ENCODE results near the gene HDGFL2. TPM values are rescaled to one million over a fixed set of nuclear protein-coding genes. Genes with fewer than 3 reads are reported as not detected.
"Not testable (repeated sequence)": the region's sequence is repeated elsewhere in the genome, so short reads cannot be mapped to it uniquely, and the experiment has no call there.

Gene HDGFL2
- polyA plus RNA-seq, 4 donors = 61.5 to 96.9 (median 89.2) TPM

- DNase-seq (ENCODE audit: low read depth in 4 of 4, low spot score in 2 of 4) = no peak
Observed at GRCh38 chr19:4511300-4512054, 39.4 kb downstream of the HDGFL2 start.

DNA sequence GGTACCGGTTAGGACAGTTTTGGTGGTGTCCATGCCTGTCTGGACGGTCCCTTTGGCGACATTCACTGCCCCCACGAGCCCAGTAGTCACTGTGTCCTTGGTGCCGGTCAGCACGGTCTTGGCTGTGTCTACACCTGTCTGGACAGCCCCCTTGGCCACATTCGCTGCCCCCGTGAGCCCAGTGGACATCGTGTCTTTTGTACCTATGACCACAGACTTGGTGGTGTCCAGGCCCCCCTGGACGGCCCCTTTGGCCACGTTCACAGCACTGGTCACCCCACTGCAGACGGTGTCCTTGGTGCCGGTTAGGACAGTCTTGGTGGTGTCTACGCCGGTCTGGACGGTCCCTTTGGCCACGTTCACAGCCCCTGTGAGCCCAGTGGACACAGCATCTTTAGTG, 40.0 kb downstream of the HDGFL2 start:
- no peak for DNase-seq (ENCODE audit: low read depth in 4 of 4, low spot score in 2 of 4)

DNA sequence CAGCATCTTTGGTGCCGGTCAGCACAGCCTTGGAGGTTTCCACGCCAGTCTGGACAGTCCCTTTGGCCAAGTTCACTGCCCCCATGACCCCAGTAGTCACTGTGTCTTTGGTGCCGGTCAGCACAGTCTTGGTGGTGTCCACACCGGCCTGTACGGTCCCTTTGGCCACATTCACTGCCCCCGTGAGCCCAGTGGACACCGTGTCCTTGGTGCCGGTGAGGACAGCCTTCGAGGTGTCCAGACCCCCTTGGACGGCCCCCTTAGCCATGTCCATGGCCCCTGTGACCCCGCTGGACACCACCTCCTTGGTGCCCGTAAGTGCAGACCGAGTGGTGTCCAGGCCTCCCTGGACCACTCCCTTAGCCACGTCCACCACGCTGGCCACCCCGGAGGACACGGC, 41.2 kb downstream of the HDGFL2 start:
- no peak for DNase-seq (ENCODE audit: low read depth in 4 of 4, low spot score in 2 of 4)

DNA sequence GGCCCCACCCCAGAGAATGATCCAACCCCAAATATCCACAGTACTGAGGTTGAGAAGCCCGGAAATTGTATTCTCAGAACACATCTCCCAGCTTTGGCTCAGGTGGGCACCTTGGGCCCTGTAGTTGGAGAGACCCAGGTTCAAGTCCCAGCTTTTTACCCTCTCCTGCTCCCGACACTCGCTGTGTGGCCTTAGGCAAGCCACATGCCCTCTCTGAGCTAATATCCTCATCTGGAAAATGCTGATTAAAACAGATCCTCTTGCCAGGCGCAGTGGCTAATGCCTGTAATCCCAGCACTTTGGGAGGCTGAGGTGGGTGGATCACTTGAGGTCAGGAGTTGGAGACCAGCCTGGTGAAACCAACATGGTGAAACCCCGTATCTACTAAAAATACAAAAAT, 43.6 kb downstream of the HDGFL2 start:
- no peak for DNase-seq (ENCODE audit: low read depth in 4 of 4, low spot score in 2 of 4)

- no peak for DNase-seq (ENCODE audit: low read depth in 4 of 4, low spot score in 2 of 4)
Observed at GRCh38 chr19:4516199-4516938, 44.3 kb downstream of the HDGFL2 start.

DNA sequence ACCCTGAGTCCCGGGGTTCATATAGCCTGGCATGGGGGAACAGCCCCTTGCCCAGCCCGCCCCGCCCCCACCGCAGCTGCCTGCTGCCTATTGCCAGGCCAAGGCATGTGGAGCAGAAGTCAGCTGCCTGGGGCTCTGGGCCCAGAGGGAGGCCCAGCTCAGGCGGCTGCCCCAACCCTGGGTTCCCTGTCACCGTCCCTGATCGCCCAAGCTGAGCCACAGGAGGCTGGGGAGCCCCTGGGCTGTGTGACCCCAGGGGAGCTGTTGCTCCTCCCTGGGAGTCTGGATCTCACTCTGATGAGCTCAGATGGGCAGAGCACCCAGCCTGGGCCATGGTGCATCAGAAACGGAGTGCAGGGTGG, 44.8 kb downstream of the HDGFL2 start:
- no peak for DNase-seq (ENCODE audit: low read depth in 4 of 4, low spot score in 2 of 4)

- DNase-seq (ENCODE audit: low read depth in 4 of 4, low spot score in 2 of 4) = no peak
Observed at GRCh38 chr19:4517451-4518057, 45.5 kb downstream of the HDGFL2 start.

DNA sequence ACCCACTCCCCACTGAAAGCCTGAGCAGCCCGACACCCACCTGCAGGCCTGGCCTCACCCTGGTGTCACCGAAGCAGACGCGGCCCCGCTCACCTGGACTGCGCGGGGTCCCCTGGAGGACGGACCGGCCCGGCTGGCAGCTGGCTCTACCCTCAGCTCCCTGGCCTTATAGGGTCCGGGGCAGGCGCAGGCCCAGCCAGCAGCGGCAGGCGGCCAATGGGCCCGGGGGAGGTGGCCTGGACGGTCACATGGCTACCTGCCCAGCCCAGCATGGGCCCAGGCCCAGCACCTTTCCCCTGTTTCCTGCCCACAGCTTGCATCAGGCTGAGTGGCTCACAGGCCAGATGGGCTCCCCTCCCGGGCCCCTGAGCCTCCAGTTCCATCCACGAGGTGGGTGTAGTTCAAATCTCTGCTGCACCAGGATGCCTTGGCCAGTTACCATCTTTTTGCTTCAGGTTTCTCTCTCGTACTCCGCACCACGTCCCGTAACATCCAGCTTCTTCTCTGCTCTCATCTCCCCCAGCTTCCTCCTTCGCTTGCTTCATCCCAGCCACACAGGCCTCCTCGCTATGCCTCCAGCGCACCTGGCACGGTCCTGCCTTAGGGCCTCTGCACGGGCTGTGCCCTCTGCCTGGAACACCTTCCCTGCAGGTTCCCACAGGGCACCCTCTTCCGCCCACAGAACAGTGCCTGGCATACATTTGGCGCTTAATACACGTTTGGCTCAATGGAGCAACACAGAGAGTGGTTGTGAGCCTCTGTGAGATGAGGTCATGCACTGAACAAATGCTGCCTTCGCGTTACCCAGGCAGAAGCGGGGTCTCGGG, 46.5 kb downstream of the HDGFL2 start, which contains the start of gene PLIN4:
PLIN4 (minus strand) TSS at position 142 of the 827 bp plus-strand sequence. CDS start 214 bp downstream, outside the sequence.
- no peak for DNase-seq (ENCODE audit: low read depth in 4 of 4, low spot score in 2 of 4)

DNA sequence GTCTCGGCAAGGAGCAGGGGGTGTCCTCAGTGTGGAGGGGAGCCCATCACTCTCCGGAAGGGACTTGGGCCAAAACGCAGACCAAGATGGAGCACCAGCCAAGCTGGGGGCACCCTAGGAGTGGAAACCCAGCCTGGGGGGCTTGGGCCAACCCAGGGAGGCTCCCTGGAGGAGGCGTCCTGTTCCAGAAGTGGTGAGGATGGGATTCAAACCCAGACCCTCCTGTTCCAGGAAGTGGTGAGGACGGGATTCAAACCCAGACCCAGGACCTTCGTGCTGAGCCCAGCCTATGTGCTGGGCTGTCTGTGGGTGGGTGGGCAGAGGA, 47.0 kb downstream of the HDGFL2 start:
- DNase-seq (ENCODE audit: low read depth in 4 of 4, low spot score in 2 of 4) = no peak

- no peak for DNase-seq (ENCODE audit: low read depth in 4 of 4, low spot score in 2 of 4)
Observed at GRCh38 chr19:4519521-4520277, 47.6 kb downstream of the HDGFL2 start.

- no peak for DNase-seq (ENCODE audit: low read depth in 4 of 4, low spot score in 2 of 4)
Observed at GRCh38 chr19:4521170-4521887, 49.2 kb downstream of the HDGFL2 start.

DNA sequence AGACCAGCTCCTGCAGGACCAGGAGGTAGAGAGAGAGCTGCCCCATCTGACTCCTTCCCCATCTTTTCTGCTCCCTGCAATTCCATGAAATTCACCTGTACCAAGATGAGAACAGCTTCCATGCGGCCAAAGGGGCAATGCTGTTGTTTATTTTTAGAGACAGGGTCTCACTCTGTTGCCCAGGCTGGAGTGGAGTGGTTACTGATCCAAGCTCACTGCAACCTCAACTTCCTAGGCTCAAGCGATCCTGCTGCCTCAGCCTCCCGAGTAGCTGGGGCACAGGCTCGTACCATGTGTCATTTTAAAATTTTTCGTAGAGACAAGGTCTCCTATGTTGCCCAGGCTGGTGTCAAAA, 49.8 kb downstream of the HDGFL2 start:
- no peak for DNase-seq (ENCODE audit: low read depth in 4 of 4, low spot score in 2 of 4)

DNA sequence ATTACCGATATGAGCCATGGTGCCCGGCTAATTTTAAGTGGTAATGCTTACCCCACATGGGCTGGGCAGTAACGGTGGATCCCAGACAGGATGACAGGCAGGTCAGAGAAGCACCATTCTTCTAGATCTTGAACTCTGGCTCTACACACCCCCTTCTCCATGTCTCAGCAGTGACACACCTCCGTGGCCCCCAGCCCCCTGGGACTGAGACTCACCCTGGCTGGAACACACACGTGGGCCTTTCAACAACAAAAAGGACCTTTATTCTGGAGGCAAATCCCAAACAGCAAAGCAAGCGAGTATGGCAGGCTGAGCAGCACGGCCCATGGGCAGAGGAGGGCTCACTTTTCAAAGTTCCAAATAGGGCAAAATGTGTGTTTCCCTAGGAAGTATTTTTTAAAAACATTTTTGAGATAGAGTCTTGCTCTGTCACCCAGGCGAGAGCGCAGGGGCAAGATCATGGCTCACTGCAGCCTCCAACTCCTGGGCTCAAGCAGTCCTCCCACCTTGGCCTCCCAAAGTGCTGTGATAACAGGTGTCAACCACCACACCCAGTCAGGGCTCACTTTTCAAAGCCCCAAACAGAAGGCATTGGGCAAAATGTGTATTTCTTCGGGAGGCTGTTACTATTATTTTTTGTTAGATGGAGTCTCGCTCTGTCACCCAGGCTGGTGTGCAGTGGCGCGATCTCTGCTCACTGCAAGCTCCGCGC, 50.4 kb downstream of the HDGFL2 start:
- DNase-seq (ENCODE audit: low read depth in 4 of 4, low spot score in 2 of 4) = no peak

GRCh38 chr19:4523306-4524110, 51.4 kb downstream of the HDGFL2 start:
- DNase-seq (ENCODE audit: low read depth in 4 of 4, low spot score in 2 of 4) = no peak

DNA sequence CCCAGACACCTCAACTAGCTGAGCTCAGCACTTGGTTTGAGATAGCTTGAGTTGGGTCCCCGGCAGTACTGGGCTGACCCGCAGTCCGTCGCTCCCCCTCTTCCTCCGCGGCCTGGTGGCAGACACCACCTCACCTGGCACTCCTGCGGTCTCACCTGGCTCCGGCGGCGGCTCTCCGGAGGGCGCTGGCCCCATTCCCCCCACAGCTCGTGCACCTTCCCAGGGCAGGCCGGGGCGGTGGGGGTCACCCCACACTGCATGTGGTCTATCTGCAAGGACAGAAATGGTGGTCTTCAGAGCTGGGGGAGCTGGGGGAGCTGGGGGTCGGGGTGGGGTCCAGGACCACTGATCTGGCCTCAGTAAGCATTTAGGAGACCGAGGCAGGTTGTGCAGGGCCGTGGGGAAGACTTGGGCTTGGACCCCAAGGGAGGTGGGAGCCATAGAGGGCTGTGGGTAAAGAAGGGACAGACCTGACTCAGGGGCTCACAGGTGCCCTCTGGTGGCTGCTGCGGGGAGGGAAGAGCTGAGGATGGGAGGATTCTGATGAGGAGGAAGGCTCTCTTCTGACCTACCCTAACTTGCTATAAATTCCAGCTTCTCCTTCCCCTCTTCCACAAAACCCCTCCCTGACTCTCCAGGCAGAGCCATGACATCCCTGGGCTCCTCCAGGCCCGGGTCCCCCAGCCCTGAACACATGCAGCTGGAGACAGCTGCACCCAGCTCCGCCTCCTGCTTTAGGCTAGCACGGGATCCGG, 52.9 kb downstream of the HDGFL2 start:
- DNase-seq (ENCODE audit: low read depth in 4 of 4, low spot score in 2 of 4) = no peak

- no peak for DNase-seq (ENCODE audit: low read depth in 4 of 4, low spot score in 2 of 4)
Observed at GRCh38 chr19:4525563-4526002, 53.5 kb downstream of the HDGFL2 start.

DNA sequence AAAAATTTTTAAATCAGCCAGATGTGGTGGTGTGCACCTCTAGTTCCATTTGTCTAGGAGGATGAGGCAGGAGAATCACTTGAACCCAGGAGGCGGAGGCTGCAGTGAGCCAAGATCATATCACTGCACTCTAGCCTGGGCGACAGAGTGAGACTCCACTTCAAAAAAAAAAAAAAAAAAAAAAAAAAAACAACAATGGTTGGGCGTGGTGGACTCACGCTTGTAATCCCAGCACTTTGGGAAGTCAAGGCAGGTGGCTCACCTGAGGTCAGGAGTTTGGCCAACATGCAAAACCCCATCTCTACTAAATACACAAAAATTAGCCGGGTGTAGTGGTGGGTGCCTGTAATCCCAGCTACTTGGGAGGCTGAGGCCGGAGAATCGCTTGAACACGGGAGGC, 55.3 kb downstream of the HDGFL2 start:
- not testable (repeated sequence) for DNase-seq (ENCODE audit: low read depth in 4 of 4, low spot score in 2 of 4)

Data from left renal cortex interstitium (tissue), 4 donors.